Smooth muscle cell (in vitro differentiated cells): ENCODE results near the gene CTNNA2. TPM values are rescaled to one million over a fixed set of nuclear protein-coding genes. Genes with fewer than 3 reads are reported as not detected.

Experiments
- DNase-seq: peaks from one replicate; lab custom pipeline; 2025; ENCODE audit not compliant: unreplicated experiment; lab: John Stamatoyannopoulos, UW
- H2AFZ ChIP-seq: fragments of 200-600 bp; sonication (generic); 2 replicates; pipeline ENCODE4 v1.6.0; 2016; ENCODE audit warnings: antibody characterized with exemption, low read depth, mild to moderate bottlenecking
- H3F3A ChIP-seq: fragments of 200-600 bp; sonication (generic); 2 replicates; pipeline ENCODE4 v1.6.0; 2017; ENCODE audit warnings: antibody characterized with exemption, low read depth
- H3K27ac ChIP-seq: fragments of 200-600 bp; sonication (generic); 2 replicates; pipeline ENCODE4 v1.5.1; 2016; ENCODE audit warnings: low read depth, mild to moderate bottlenecking
- H3K27me3 ChIP-seq: fragments of 200-600 bp; sonication (generic); 2 replicates; pipeline ENCODE4 v1.6.1; 2016; ENCODE audit warnings: low read depth, mild to moderate bottlenecking
- H3K36me3 ChIP-seq: fragments of 200-600 bp; sonication (generic); 2 replicates; pipeline ENCODE4 v1.5.1; 2016; ENCODE audit warnings: low read depth
- H3K4me1 ChIP-seq: fragments of 200-600 bp; sonication (generic); 2 replicates; pipeline ENCODE4 v1.5.1; 2016; ENCODE audit warnings: low read depth
- H3K4me2 ChIP-seq: fragments of 200-600 bp; sonication (generic); 2 replicates; pipeline ENCODE4 v1.6.0; 2016; ENCODE audit warnings: mild to moderate bottlenecking
- H3K4me3 ChIP-seq: fragments of 200-600 bp; sonication (generic); 2 replicates; pipeline ENCODE4 v1.5.1; 2016; ENCODE audit warnings: mild to moderate bottlenecking
- H3K79me2 ChIP-seq: fragments of 200-600 bp; sonication (generic); 2 replicates; pipeline ENCODE4 v1.6.0; 2016; ENCODE audit warnings: low read depth, mild to moderate bottlenecking
- H3K9ac ChIP-seq: fragments of 200-600 bp; sonication (generic); 2 replicates; pipeline ENCODE4 v1.6.0; 2016; ENCODE audit warnings: low read depth
- H3K9me3 ChIP-seq: fragments of 200-600 bp; sonication (generic); replicated peaks from 2 replicates; pipeline ENCODE4 v1.5.1; 2016; ENCODE audit warnings: low read depth
- H4K20me1 ChIP-seq: fragments of 200-600 bp; sonication (generic); 2 replicates; pipeline ENCODE4 v1.6.0; 2016; ENCODE audit warnings: low read depth
- CTCF ChIP-seq: fragments of 200-600 bp; sonication (generic); IDR thresholded peaks from 2 replicates; pipeline ENCODE4 v1.5.1; 2017; ENCODE audit warnings: borderline replicate concordance, mild to moderate bottlenecking, antibody characterized with exemption; ENCODE audit not compliant: insufficient read depth, poor library complexity, severe bottlenecking
- WGBS: methylation state at CpG from one replicate; pipeline ENCODE4 v1.1.7; 2016; ENCODE audit warnings: low lambda C conversion rate; 5-methylcytosine and 5-hydroxymethylcytosine counted together
- polyA plus RNA-seq: library from polyadenylated mRNA; unstranded; fragments of >200 nt; fragmentation: Nextera tagmentation; extraction: Ambion mirVana; gene quantifications from 2 replicates; pipeline ENCODE4 v1.2.1, GENCODE V29; 2016
- total RNA-seq: library from RNA; depleted of rRNA; stranded (reverse); fragments of >200 nt; gene quantifications from 2 replicates; pipeline ENCODE4 v1.2.3, GENCODE V29; 2014

Gene CTNNA2
- total and polyA plus RNA-seq, 2 experiments from 2014 or later: not detected

- Histone ChIP-seq H3K27me3 (no peaks in the 10 kb centered on the region), H3K27ac (no peak overlapping the region), H3K4me1 (peaks cover 17% of the 10 kb centered on the region), H3K9ac (no peak overlapping the region), H2AFZ (no peak overlapping the region), H4K20me1 (no peaks in the 10 kb centered on the region), H3K36me3 (no peaks in the 10 kb centered on the region), H3K4me2 (no peak overlapping the region), H3K79me2 (no peaks in the 10 kb centered on the region), H3F3A (no peaks in the 10 kb centered on the region), H3K4me3 (no peak overlapping the region), H3K9me3 (no peaks in the 10 kb centered on the region)
- DNase-seq: no peak
- TF ChIP-seq CTCF: peak; percentile 15
- 38% methylated on average over 5 of the region's 5 CpGs for WGBS
These were observed 775.7 kb downstream of the CTNNA2 start for GRCh38 chr2:80288576-80288975.

GRCh38 chr2:80291656-80292055, 778.8 kb downstream of the CTNNA2 start:
- no peak for TF ChIP-seq CTCF
- no peaks in the 10 kb centered on the region for H3F3A ChIP-seq
- no peaks in the 10 kb centered on the region for H3K9me3 ChIP-seq
- 78% methylated on average over 1 of the region's 1 CpG for WGBS
- H3K36me3 ChIP-seq: no peaks in the 10 kb centered on the region
- H3K4me3 ChIP-seq: no peak overlapping the region
- no peaks in the 10 kb centered on the region for H4K20me1 ChIP-seq
- H3K4me1 ChIP-seq: peaks cover 19% of the 10 kb centered on the region
- no peaks in the 10 kb centered on the region for H3K79me2 ChIP-seq
- DNase-seq: no peak
- no peak overlapping the region for H3K27ac ChIP-seq
- no peak overlapping the region for H3K4me2 ChIP-seq
- no peak overlapping the region for H2AFZ ChIP-seq
- no peaks in the 10 kb centered on the region for H3K27me3 ChIP-seq
- no peak overlapping the region for H3K9ac ChIP-seq

GRCh38 chr2:80292474-80292873, 779.6 kb downstream of the CTNNA2 start:
- H3K9ac ChIP-seq: no peak overlapping the region
- WGBS: 86% methylated on average over 3 of the region's 3 CpGs
- H3K9me3 ChIP-seq: no peaks in the 10 kb centered on the region
- DNase-seq: no peak
- H3K79me2 ChIP-seq: no peaks in the 10 kb centered on the region
- H3K36me3 ChIP-seq: no peaks in the 10 kb centered on the region
- H3K27ac ChIP-seq: no peak overlapping the region
- H3K4me1 ChIP-seq: peaks cover 19% of the 10 kb centered on the region
- H3K4me2 ChIP-seq: no peak overlapping the region
- peaks cover 7% of the 10 kb centered on the region for H3K27me3 ChIP-seq
- H3F3A ChIP-seq: no peaks in the 10 kb centered on the region
- H2AFZ ChIP-seq: no peak overlapping the region
- no peaks in the 10 kb centered on the region for H4K20me1 ChIP-seq
- TF ChIP-seq CTCF: no peak
- H3K4me3 ChIP-seq: no peak overlapping the region

GRCh38 chr2:80293039-80293438, 780.2 kb downstream of the CTNNA2 start:
- no peak for DNase-seq
- Histone ChIP-seq H3K4me3 (no peak overlapping the region), H4K20me1 (no peaks in the 10 kb centered on the region), H3K9ac (no peak overlapping the region), H3K27ac (no peak overlapping the region), H3F3A (no peaks in the 10 kb centered on the region), H3K9me3 (no peaks in the 10 kb centered on the region), H3K4me1 (peaks cover 19% of the 10 kb centered on the region), H3K4me2 (no peak overlapping the region), H3K36me3 (no peaks in the 10 kb centered on the region), H2AFZ (no peak overlapping the region), H3K79me2 (no peaks in the 10 kb centered on the region), H3K27me3 (peaks cover 7% of the 10 kb centered on the region)
- TF ChIP-seq CTCF: no peak
